ENCODE data around the gene PRR35.

Gene PRR35

DNA sequence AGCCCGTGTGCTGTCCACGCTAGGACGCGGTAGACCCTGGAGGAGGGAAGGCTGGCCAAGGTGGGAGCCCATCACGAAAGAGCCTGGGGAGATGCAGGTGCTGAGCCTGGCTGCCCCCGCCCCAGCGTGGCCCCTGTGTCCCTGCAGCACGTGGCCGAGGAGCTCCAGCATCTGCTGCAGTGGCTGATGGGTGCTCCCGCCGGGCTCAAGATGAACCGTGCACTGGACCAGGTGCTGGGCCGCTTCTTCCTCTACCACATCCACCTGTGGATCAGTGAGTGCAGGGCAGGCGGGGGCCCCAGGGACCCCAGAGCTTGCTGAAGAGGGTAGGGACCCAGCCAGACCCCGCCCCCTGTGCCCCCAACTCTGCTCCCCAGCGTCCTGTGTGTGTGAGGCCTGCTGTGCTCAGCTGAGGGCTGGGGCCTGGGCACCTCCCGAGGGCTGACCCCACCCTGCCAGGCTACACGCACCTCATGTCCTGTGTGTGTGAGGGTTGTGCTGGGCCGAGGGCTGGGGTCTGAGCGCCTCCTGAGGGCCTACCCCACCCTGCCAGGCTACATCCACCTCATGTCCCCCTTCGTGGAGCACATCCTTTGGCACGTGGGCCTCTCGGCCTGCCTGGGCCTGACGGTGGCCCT, 18.2 kb downstream of the PRR35 start:
- no peak for DNase-seq (ENCODE audit: low read depth, low spot score)

DNA sequence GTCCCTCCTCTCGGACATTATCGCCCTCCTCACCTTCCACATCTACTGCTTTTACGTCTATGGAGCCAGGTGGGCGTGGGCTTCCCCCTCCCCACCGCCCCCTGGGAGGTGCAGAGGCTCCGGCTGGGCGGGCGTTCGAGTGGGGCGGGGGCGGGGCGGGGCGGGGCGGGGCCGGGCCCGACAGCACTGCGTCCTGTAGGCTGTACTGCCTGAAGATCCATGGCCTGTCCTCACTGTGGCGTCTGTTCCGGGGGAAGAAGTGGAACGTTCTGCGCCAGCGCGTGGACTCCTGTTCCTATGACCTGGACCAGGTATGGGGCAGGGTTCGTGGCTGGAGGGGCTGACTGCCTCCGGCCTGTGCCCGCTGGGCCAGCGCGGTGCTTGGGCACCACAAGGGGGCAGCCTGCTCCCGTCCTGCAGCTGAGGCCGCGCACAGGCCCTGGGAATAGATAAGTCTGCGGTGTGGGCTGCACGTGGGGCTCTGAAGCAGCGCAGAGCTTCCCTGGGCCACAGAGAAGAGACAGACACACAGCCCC, 18.7 kb downstream of the PRR35 start:
- DNase-seq (ENCODE audit: low read depth, low spot score): no peak

DNA sequence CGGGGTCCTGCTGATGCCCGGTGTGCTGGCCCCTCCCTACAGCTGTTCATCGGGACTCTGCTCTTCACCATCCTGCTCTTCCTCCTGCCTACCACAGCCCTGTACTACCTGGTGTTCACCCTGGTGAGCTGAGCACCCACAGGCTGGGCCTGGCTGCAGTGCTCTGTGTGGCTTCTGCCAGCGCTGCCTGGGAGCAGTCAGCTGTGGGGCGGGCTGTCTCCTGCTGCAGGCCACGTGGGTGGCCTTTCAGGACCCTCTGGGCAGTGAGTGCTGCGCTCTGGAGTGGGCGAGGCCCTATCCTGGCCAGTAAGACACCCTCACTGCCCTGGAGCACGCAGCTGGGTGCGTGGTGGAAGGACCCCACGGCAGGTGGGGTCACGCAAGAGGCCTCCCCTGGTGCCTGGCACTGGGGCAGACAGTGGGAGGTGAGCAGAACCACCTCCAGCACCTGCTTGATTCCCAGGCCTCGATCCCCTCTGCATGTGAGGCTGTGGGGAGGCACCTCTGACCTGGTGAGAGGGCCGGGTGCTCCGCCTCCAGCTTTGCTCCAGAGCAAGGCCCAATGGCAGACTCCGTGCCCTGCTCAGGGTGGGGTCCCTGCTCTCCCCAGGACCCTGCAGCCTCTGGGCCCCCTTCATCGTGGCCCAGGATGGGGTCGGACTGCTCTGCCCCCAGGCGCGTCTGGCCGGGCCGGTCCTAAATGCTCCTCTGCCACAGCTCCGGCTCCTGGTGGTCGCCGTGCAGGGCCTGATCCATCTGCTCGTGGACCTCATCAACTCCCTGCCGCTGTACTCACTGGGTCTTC, 20.1 kb downstream of the PRR35 start:
- no peak for DNase-seq (ENCODE audit: low read depth, low spot score)

DNA sequence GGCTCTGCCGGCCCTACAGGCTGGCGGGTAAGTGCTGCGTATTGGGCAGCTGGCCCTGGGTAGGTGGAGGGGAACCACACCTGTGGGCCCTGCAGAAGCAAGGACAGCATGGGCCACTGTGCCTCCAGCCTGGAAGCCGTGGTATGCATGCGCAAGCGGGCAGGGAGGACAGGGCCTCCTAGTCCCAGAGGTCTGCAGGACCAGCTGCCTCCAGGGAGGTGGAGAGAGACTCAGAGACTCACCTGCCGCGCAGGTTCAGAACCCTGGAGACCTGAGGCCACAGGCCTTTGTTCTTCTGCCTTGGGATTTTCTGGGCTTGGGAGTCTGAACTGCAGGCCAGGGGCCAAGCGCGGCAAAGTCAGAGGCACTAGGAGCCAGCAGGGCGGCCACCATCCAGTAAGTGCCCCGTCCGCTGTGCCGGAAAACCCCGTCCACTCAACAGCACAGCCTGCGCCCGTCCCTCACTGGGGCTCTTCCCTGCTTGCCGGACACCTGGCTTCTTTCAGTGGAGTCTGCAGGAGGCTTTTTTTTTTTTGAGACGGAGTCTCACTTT, 20.8 kb downstream of the PRR35 start:
- DNase-seq (ENCODE audit: low read depth, low spot score): no peak

DNA sequence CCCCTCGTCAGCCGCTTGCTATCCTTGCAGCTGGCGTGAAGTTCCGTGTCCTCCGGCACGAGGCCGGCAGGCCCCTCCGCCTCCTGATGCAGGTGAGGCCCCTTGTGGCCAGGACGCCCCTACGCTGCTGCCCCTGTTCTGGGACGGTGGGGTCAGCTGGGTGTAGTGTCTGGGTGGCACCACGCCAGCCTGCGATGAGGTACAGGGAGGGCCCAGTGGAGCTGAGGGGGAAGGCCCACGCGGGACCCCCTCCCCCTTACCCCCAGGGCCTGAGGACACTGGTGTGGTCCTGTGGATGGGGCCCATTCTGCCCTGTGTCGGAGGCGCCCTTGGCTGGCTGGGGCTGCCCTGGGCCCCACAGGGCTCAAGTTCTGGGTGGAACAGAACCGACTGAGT, 22.0 kb downstream of the PRR35 start:
- no peak for DNase-seq (ENCODE audit: low read depth, low spot score)

DNA sequence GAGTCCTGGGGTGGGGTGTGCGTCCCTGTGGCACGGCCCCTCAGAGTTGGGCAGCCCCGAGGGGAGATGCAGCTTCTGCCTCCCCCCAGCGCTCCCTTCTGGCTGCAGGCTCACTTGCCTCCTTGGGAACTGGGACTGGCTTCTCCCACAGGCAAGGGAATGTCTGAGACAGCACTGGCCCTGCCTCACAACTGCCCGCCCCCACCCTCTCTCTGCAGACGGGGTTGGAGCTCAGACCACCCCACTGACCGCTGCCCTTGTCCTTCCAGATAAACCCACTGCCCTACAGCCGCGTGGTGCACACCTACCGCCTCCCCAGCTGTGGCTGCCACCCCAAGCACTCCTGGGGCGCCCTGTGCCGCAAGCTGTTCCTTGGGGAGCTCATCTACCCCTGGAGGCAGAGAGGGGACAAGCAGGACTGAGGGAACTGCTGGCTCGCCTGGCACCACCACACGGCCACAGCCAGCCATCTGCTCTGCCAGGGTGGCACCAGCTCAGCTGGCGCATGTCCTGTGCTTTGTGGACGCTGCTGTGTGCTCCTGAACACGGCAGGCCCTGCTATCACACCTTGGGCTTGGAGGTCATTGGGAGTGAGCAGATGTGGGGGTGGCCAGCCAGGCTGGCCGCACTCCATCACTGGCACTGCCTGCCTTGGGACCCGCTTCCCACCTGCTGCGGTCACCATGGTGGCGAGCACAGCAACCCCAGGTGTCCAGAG, 22.6 kb downstream of the PRR35 start:
- DNase-seq (ENCODE audit: low read depth, low spot score): no peak

DNA sequence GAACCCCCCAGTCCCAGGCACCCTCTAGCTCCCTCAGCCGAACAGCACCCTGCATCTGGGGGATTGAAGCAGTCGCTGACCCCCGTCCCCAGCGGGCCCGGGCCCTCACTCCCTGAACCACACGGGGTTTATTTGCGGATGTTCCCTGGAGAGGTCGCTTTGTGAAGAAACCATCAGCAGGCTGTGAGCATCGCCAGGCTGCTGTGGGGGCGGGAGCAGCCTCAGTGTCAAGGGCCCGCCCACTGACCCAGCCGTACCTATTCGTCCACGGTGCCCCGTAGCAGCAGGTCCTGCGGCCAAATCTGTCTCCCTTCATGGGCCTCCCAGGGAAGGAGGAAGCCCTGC, 23.2 kb downstream of the PRR35 start:
- no peak for DNase-seq (ENCODE audit: low read depth, low spot score)

DNA sequence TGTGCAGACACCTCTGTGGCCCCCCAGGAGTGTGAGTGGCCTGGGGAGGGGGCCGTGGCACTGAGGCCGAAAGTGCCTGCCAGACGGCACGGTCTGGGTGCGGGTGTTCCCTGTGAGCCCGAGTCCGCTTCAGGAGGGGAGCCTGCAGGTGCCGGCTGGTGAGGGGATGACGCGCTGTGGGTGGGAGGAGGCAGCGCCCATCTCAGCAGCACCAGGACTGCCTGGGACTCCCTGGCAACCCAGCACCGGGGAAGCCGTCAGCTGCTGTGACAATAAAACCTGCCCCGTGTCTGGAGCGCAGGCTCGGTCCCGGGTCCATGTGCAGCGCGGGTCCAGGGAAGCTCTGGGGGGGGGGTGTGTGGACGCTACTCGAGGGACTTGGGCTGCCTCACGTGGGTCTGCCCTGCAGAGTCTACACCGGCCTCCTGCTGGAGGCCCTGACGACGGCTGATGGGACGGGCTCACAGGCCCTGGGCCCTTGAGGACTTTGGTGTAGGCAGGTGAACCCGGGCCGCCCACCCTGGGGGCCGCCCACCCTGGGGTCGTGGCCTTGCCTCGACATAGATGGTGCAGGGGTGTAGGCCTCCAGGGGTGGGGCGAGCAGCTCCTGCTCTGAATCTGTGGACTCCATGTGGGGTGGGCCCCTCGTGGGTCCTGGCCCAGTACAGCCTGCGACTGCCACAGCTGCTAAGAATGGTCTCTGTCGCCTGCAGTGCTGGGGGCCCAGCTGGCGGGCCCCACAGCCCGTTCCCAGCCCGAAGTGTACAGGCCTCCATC, 23.8 kb downstream of the PRR35 start:
- no peak for DNase-seq (ENCODE audit: low read depth, low spot score)

DNA sequence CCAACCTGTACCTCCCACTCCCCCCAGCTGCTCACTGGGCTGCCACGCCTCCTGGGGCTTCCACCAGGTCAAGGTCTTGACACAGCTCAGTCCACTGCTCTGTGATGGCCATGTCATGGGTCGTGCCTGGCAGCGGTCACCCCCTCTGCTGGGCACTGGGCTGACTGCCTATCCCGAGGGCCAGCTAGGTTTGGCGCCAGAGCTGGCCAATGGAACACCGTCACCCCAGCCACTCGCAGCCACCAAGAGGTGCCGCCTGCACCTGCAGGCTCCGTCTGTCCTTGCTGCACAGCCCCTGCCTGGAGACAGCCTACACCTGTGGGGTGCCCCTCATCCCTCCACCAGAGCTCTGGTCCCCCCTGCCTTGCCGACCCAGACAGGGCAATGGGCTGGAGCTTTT, 25.2 kb downstream of the PRR35 start:
- no peak for DNase-seq (ENCODE audit: low read depth, low spot score)

DNA sequence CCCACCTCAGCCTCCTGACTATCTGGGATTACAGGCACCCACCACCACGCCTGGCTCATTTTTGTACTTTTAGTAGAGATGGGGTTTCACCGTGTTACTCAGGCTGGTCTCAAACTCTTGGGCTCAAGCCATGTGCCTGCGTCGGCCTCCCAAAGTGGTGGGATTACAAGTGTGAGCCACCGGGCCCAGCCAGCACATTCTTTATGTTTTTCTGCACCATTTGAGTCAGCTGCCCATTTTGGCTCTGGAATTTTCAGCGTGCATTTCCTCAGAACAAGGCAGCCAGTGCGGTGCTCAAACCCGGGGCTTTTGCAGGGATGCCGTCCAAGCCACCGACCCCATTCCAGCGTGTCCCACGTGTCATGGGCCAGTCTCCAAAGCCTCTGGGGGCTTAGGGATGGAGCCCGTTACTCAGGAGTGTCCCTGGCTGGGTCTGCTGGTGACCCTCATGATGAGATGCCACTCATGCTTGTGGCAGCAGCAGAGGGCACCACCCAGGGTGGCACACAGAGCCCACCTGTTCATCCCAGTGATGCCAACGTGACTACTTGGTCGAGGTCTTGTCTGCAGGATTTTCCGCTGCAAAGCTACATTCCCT, 26.0 kb downstream of the PRR35 start:
- DNase-seq (ENCODE audit: low read depth, low spot score): no peak

DNA sequence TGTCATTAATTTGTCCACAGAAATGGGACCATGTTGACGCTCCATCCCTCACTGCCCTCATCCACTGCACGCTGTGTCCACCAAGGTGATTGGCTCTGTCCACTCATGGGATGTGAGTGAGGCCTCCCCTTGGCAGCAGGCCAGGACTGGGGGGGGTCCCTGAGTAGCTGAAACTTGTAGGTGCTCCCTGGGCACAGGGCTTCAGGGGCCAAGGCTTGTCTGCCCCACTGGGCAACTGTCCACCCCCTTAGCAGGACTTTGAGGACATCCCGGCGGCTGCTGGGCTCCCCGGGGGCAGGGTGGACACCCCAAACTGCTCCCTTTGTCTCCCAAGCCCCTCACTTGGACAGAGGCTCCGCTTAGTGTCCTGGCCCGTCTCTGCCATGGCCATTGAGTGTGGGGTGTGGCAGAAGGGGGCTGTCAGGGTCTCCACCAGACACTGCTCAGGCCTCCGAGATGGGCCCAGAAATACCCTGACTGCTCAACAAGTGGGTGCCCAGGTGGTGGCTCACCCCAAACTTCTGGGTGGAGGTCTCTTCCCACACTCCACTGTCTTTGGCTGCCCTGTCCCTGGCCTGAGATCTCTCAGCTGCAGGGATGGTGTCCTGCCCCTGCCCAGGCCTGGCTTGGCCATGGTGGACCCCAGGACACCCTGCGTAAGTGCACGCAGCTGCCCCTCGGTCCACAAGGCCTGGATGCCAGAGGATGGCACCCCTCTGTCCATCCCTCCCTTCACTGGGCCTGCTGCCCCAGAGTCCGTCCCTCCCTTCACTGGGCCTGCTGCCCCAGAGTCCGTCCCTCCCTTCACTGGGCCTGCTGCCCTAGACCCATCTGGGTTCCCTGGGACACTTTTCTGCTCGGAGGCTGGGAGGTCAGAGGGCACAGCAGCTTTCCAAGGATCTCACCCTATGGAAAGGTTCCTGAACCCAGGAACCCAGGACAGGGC, 26.7 kb downstream of the PRR35 start:
- DNase-seq (ENCODE audit: low read depth, low spot score): no peak

DNA sequence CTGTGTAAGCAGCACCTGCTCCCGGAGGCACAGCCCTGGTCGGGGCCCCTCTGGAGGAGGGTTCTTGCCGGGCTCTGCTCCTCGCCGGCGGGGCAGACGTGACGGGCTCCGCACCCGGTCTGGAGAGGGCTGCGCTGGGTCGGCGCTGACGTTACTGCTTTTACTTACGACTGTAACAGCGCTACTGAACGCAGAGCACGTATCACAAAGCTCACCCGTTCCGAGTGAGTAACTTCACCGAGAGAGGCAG, 28.4 kb downstream of the PRR35 start:
- no peak for DNase-seq (ENCODE audit: low read depth, low spot score)

DNA sequence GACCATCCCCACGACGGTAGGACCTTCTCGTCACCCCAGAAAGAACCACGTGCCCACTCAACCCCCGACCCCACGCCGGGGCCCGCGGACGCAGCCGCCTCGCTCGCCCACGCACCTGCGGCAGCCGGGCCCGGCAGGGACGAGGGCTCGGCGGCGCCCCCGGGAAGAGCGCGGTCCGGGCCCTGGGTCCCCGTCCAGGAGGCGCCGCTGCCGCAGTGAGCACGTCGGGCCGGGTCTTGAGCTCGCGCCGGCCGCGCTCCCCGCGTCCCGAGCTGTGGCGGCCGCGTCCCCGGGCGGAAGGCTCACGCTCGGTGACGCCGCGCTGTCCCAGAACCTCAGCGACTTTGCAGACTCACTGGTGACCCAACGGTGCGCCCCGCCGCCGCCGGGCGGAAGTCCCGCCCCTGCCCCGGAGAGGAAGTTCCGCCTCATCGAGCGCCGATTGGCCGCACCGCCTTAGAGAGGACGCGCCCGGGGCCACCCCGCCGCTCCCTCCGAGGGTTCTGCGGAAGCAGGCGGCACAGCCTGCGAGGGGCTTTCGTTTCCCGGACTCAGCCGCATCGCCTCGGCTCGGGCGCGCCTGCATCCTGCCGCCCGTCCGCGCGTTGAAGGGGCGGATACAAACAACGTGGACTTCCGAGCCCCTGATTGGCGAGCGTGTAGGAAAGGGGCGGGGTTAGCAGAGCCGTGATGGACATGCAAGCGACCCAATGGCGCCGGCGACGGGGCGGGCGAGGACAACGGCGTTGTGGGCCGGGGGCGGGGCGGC, 28.9 kb downstream of the PRR35 start:
- DNase-seq (ENCODE audit: low read depth, low spot score): peak; percentile 93

DNA sequence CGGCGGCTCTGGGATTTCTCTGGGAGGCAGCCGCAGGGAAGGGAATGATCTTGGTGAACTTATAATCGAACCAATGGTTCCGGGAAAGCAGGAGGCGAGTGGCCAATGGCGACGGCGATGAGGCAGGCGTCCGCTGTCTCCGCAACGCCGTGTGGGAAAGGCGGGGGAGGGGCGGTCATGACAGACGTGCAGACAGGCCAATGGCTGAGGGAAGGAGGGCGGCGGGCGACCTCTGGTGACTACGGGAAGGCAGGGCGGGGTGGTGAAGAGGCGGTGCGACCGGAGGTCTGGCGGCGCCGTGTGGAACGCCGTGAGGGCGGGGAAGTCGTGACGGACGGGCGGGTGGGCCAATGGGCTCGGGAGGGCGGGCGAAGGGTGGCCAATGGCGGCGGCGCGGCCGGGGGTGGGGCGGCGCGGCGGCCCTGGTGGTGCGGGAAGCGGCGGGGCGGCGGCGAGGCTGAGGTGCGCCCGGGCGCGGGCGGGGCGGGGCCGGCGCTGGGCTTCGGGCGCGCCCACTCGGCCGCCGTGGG, 29.5 kb downstream of the PRR35 start, which contains the start of gene RAB40C:
Gene RAB40C (plus strand): TSS at position 409 of the 530 bp plus-strand sequence. CDS start 226 bp downstream, outside the sequence.
- peak; percentile 96 for DNase-seq (ENCODE audit: low read depth, low spot score)

DNA sequence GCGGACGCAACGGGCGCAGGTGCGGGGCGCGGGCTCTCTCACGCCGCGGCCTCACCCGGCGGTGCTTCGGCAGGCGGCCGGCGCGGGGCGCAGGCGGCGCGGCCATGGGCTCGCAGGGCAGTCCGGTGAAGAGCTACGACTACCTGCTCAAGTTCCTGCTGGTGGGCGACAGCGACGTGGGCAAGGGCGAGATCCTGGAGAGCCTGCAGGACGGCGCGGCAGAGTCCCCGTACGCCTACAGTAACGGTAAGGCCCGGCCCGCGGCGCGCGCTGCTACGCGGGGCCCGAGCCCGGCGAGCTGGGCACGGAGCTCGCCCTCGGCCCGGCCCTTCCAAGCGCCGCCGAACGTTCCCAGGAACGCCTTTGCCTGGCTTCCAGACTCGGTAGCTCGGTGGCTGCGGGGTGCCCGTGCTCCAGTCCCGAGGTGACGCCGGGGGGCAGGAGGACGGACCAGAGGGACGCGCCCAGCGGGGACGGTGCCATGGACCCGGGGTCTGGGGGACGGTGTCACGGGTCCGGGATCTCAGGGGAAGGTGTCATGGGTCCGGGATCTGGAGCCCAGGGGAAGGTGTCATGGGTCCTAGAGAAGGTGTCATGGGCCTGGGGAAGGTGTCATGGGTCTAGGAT, 30.1 kb downstream of the PRR35 start:
- no peak for DNase-seq (ENCODE audit: low read depth, low spot score)

DNA sequence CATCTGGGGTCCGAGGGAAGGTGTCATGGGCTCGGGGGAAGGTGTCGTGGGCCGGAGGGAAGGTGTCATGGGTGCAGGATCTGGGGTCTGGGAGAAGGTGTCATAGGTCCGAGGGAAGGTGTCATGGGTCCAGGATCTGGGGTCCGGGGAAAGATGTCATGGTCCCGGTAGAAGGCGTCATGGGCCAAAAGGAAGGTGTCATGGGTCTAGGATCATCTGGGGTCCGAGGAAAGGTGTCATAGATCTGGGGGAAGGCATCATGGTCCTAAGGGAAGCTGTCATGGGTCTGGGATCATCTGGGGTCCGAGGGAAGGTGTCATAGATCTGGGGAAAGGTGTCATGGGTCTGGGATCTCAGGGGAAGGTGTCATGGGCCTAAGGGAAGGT, 30.6 kb downstream of the PRR35 start:
- no peak for DNase-seq (ENCODE audit: low read depth, low spot score)

DNA sequence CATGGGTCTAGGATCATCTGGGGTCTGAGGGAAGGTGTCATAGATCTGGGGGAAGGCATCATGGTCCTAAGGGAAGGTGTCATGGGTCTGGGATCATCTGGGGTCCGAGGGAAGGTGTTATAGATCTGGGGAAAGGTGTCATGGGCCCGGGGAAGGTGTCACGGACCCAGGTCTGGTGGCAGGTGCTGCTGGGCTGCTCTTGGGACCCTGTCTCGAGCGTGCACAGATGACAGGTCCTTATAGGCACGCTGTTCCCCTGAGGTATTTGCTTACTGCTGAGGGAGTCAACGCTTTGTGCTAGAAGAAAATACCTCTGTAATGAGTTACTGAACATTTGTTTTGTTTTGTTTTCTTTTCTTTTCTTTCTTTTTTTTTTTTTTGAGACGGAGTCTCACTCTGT, 31.0 kb downstream of the PRR35 start:
- no peak for DNase-seq (ENCODE audit: low read depth, low spot score)

DNA sequence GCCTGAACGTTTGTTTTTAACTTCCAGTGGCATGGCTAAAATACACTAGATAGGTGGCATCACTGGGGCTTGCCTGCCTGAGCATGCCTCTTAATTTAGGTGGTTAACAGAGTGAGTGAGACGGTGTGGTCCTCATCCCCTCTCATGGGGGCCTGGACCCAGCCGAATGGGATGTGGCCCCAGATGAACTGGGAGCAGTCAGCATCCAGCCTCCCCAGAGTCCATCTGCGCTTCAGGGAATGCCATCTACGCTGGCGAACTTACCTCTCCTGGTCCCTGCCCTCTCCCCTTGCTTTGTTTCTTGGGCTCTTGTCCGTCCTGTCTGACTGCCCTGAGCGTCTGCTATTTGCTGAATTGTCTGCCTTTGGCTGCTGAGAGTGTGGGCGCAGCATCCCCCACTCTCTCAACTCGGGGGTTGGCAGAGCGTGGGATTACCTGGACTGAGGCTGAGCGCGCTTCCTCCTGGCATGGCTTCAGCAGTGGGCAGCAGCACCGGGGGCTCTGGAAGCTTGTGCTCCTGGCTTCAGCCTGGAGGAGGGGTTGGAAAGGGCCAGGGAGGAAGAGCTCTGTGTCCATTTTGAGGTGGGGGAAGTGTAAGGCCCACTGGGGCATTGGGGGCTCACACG, 31.8 kb downstream of the PRR35 start:
- no peak for DNase-seq (ENCODE audit: low read depth, low spot score)

Measured in smooth muscle cell of the brain vasculature (primary cell).